WTC11 (cell line): ENCODE measurements around the gene SEPTIN10.

Experiments
- ELF4 ChIP-seq: sonication (generic); formaldehyde crosslinking; IDR thresholded peaks from 2 replicates; pipeline ENCODE4 v1.8.1; 2022; ENCODE audit warnings: low read depth, mild to moderate bottlenecking, moderate library complexity, missing genetic modification reagents
- GTF2I ChIP-seq: fragments of 250-450 bp; sonication (Bioruptor Pico); conservative IDR thresholded peaks from 2 replicates; pipeline ENCODE4 v1.4.0; 2021; ENCODE audit warnings: mild to moderate bottlenecking
- JUN ChIP-seq: sonication (generic); formaldehyde crosslinking; IDR thresholded peaks from 2 replicates; pipeline ENCODE4 v1.8.0; 2023; ENCODE audit warnings: mild to moderate bottlenecking, missing genetic modification reagents
- RORB ChIP-seq: fragments of 250-450 bp; sonication (Bioruptor Pico); IDR thresholded peaks from 2 replicates; pipeline ENCODE4 v1.9.0; 2021; ENCODE audit warnings: mild to moderate bottlenecking
- SOX15 ChIP-seq: fragments of 250-450 bp; sonication (Bioruptor Pico); IDR thresholded peaks from 2 replicates; pipeline ENCODE4 v1.9.0; 2021; ENCODE audit warnings: mild to moderate bottlenecking
- TF ChIP-seq, protein P1 (sequence below): fragments of 200-600 bp; IDR thresholded peaks from 2 replicates; pipeline ENCODE4 v1.8.0; 2022; ENCODE audit warnings: antibody characterized with exemption
- TF ChIP-seq, protein P2 (sequence below): sonication (generic); formaldehyde crosslinking; conservative IDR thresholded peaks from 2 replicates; pipeline ENCODE4 v1.8.1; 2023; ENCODE audit warnings: mild to moderate bottlenecking, low read depth, missing genetic modification reagents, moderate library complexity

DNA sequence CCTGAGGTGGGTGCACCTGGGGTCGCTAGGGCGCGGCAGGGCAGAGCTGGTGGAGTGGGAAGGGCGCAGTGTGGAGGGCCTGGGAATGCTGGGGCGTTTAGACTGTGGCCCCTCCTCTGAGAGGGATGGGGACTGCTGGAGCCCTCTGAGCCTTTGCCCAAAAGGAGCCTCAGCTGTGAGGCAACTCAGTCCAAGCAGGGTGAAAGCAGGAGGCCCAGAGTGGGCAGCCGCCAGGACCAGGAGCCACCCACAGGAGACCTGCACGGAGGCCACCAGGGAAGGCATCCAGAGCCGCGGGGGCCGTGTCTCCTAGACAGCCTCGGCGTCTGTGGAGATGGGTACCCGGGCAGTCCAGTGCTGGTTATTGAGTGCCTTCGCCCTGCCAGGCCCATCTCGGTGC, 114.9 kb downstream of the SEPTIN10 start:
- TF ChIP-seq ELF4 (CRISPR knock-in tag): no peak
- TF ChIP-seq, protein P1, sequence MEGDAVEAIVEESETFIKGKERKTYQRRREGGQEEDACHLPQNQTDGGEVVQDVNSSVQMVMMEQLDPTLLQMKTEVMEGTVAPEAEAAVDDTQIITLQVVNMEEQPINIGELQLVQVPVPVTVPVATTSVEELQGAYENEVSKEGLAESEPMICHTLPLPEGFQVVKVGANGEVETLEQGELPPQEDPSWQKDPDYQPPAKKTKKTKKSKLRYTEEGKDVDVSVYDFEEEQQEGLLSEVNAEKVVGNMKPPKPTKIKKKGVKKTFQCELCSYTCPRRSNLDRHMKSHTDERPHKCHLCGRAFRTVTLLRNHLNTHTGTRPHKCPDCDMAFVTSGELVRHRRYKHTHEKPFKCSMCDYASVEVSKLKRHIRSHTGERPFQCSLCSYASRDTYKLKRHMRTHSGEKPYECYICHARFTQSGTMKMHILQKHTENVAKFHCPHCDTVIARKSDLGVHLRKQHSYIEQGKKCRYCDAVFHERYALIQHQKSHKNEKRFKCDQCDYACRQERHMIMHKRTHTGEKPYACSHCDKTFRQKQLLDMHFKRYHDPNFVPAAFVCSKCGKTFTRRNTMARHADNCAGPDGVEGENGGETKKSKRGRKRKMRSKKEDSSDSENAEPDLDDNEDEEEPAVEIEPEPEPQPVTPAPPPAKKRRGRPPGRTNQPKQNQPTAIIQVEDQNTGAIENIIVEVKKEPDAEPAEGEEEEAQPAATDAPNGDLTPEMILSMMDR: no peak
- TF ChIP-seq, protein P2, sequence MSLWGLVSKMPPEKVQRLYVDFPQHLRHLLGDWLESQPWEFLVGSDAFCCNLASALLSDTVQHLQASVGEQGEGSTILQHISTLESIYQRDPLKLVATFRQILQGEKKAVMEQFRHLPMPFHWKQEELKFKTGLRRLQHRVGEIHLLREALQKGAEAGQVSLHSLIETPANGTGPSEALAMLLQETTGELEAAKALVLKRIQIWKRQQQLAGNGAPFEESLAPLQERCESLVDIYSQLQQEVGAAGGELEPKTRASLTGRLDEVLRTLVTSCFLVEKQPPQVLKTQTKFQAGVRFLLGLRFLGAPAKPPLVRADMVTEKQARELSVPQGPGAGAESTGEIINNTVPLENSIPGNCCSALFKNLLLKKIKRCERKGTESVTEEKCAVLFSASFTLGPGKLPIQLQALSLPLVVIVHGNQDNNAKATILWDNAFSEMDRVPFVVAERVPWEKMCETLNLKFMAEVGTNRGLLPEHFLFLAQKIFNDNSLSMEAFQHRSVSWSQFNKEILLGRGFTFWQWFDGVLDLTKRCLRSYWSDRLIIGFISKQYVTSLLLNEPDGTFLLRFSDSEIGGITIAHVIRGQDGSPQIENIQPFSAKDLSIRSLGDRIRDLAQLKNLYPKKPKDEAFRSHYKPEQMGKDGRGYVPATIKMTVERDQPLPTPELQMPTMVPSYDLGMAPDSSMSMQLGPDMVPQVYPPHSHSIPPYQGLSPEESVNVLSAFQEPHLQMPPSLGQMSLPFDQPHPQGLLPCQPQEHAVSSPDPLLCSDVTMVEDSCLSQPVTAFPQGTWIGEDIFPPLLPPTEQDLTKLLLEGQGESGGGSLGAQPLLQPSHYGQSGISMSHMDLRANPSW (CRISPR knock-in tag): no peak
- no peak for TF ChIP-seq RORB (CRISPR knock-in tag)
- TF ChIP-seq SOX15 (CRISPR knock-in tag): no peak
- no peak for TF ChIP-seq JUN (CRISPR knock-in tag)
- no peak for TF ChIP-seq GTF2I (CRISPR knock-in tag)
